A673 (cell line): ENCODE results near the gene SSBP3. TPM values are rescaled to one million over a fixed set of nuclear protein-coding genes. Genes with fewer than 3 reads are reported as not detected.

ENCODE experiments used
- BruUV-seq: library from RNA; stranded (reverse); fragments of 400-500 nt; replicated peaks from 2 replicates; lab custom pipeline; 2021; lab: Mats Ljungman, UMichigan
- CTCF ChIA-PET: fragments of 300-600 bp; sonication (Branson Sonifier 250); formaldehyde crosslinking; loops from one replicate; lab custom pipeline; 2022; ENCODE audit warnings: antibody characterized with exemption; lab: Charles Lee
- POLR2A ChIA-PET: fragments of 300-600 bp; sonication (Branson Sonifier 250); formaldehyde crosslinking; loops from one replicate; lab custom pipeline; 2022; ENCODE audit warnings: antibody characterized with exemption; ENCODE audit not compliant: low non-redundant PET; lab: Charles Lee
- DNase-seq: peaks from one replicate; pipeline ENCODE4 v3.0.0-alpha.2; 2015; ENCODE audit warnings: low spot score
- H3K27ac ChIP-seq: fragments of 200-600 bp; sonication (generic); 2 replicates; pipeline ENCODE4 v1.5.1; 2016; ENCODE audit warnings: mixed run types, low read depth, mild to moderate bottlenecking, mixed read lengths, antibody characterized with exemption, low read length; ENCODE audit not compliant: poor library complexity, severe bottlenecking
- H3K27me3 ChIP-seq: fragments of 200-600 bp; sonication (generic); replicated peaks from 2 replicates; pipeline ENCODE4 v1.6.1; 2017; ENCODE audit warnings: mixed run types, low read depth, mild to moderate bottlenecking, mixed read lengths, antibody characterized with exemption, low read length; ENCODE audit not compliant: insufficient read depth, poor library complexity
- H3K36me3 ChIP-seq: fragments of 200-600 bp; sonication (generic); 2 replicates; pipeline ENCODE4 v1.6.1; 2016; ENCODE audit warnings: mixed run types, mild to moderate bottlenecking, mixed read lengths, antibody characterized with exemption, low read length; ENCODE audit not compliant: insufficient read depth, poor library complexity, severe bottlenecking
- H3K4me1 ChIP-seq: fragments of 200-600 bp; sonication (generic); 2 replicates; pipeline ENCODE4 v1.6.1; 2017; ENCODE audit warnings: mixed run types, mild to moderate bottlenecking, mixed read lengths, antibody characterized with exemption, low read length; ENCODE audit not compliant: insufficient read depth, poor library complexity, severe bottlenecking
- H3K4me3 ChIP-seq: fragments of 200-600 bp; sonication (generic); 2 replicates; pipeline ENCODE4 v1.5.1; 2016; ENCODE audit warnings: low read depth, mixed run types, mild to moderate bottlenecking, mixed read lengths, low read length; ENCODE audit not compliant: poor library complexity, severe bottlenecking
- H3K9me3 ChIP-seq: fragments of 200-600 bp; sonication (generic); 2 replicates; pipeline ENCODE4 v1.6.1; 2016; ENCODE audit warnings: mixed run types, low read depth, mild to moderate bottlenecking, mixed read lengths, antibody characterized with exemption, low read length; ENCODE audit not compliant: poor library complexity, severe bottlenecking
- CTCF ChIP-seq: fragments of 300-800, 200-600 bp; sonication (generic); conservative IDR thresholded peaks from 2 replicates; pipeline ENCODE4 v1.5.1; 2017; ENCODE audit warnings: low read depth, mild to moderate bottlenecking, antibody characterized with exemption, low read length, moderate library complexity, mixed read lengths
- EZH2 ChIP-seq: fragments of 200-600 bp; sonication (generic); IDR thresholded peaks from 2 replicates; pipeline ENCODE4 v1.6.1; 2017; ENCODE audit warnings: borderline replicate concordance, low read depth, mild to moderate bottlenecking, mixed read lengths, antibody characterized with exemption, low read length; ENCODE audit not compliant: poor library complexity, severe bottlenecking
- intact Hi-C: fragments of 100-400 bp; cut with micrococcal nuclease; formaldehyde crosslinking; loops from one replicate; pipeline ENCODE4 v1.10.0; 2022; ENCODE audit not compliant: unreplicated experiment
- total RNA-seq: library from RNA; stranded (reverse); gene quantifications from 2 replicates; pipeline ENCODE4 v1.2.3, GENCODE V29; 2021

The SSBP3 gene
- total RNA-seq, 1 experiment from 2014 or later: 43.0 TPM

- TF ChIP-seq CTCF (no peak), EZH2 (no peak)
- H3K36me3 ChIP-seq: no peaks in the 10 kb centered on the region
- H3K4me3 ChIP-seq: no peak overlapping the region
- no TSS peak for BruUV-seq
- ChIA-PET POLR2A (no interaction called here), CTCF (no interaction called here)
- H3K9me3 ChIP-seq: no peaks in the 10 kb centered on the region
- DNase-seq: no peak
- H3K27ac ChIP-seq: no peak overlapping the region
- H3K4me1 ChIP-seq: no peaks in the 10 kb centered on the region
- H3K27me3 ChIP-seq: no peaks in the 10 kb centered on the region
- intact Hi-C loops: no loop called here
These were observed 91.1 kb downstream of the SSBP3 start for GRCh38 chr1:54315099-54315498.

GRCh38 chr1:54314696-54315095, 91.5 kb downstream of the SSBP3 start:
- H3K27ac ChIP-seq: no peak overlapping the region
- no peak for DNase-seq
- POLR2A ChIA-PET: no interaction called here
- H3K36me3 ChIP-seq: no peaks in the 10 kb centered on the region
- no peaks in the 10 kb centered on the region for H3K4me1 ChIP-seq
- TF ChIP-seq CTCF: no peak
- TF ChIP-seq EZH2: no peak
- H3K27me3 ChIP-seq: no peaks in the 10 kb centered on the region
- CTCF ChIA-PET: no interaction called here
- BruUV-seq: no TSS peak
- no peaks in the 10 kb centered on the region for H3K9me3 ChIP-seq
- intact Hi-C loops: no loop called here
- no peak overlapping the region for H3K4me3 ChIP-seq

GRCh38 chr1:54312796-54313316, 93.3 kb downstream of the SSBP3 start:
- no peak for TF ChIP-seq CTCF
- no peak for DNase-seq
- ChIA-PET CTCF (interaction anchor here (0.6 kb wide), 1 partner anchor 231 kb away, joined by 5 read pairs; no protein-coding TSS in a partner anchor), POLR2A (no interaction called here)
- H3K36me3 ChIP-seq: no peaks in the 10 kb centered on the region
- intact Hi-C loops: no loop called here
- no peaks in the 10 kb centered on the region for H3K4me1 ChIP-seq
- no peaks in the 10 kb centered on the region for H3K27me3 ChIP-seq
- H3K4me3 ChIP-seq: no peak overlapping the region
- no peaks in the 10 kb centered on the region for H3K9me3 ChIP-seq
- H3K27ac ChIP-seq: no peak overlapping the region
- no TSS peak for BruUV-seq
